ENCODE results near the gene ITGAE.

The ITGAE gene

GRCh38 chr17:3692346-3692745 is 108.6 kb downstream of the ITGAE start:
- no peak for DNase-seq
- no peak overlapping the region for H3K4me3 ChIP-seq (ENCODE audit: low read depth, low read length)
- no peaks in the 10 kb centered on the region for H3K36me3 ChIP-seq (replicated peaks)
- no peaks in the 10 kb centered on the region for H3K27me3 ChIP-seq (replicated peaks)
- peak; percentile 22 for TF ChIP-seq CTCF (IDR thresholded peaks at IDR 0.05; ENCODE audit: low read depth, low read length, missing control alignments)
- H3K27ac ChIP-seq, result no peak overlapping the region
- in situ Hi-C loops (cut with HindIII; ENCODE audit: low pct_ligation_motif_present, low sequenced_read_pairs), result no loop called here

- H3K27ac ChIP-seq, result no peak overlapping the region
- in situ Hi-C loops (cut with HindIII; ENCODE audit: low pct_ligation_motif_present, low sequenced_read_pairs), result no loop called here
- no peaks in the 10 kb centered on the region for H3K36me3 ChIP-seq (replicated peaks)
- H3K27me3 ChIP-seq (replicated peaks), result no peaks in the 10 kb centered on the region
- H3K4me3 ChIP-seq (ENCODE audit: low read depth, low read length), result no peak overlapping the region
- no peak for DNase-seq
- TF ChIP-seq CTCF (IDR thresholded peaks at IDR 0.05; ENCODE audit: low read depth, low read length, missing control alignments), result peak; percentile 26
Observed at GRCh38 chr17:3691617-3692067, 109.3 kb downstream of the ITGAE start.

GRCh38 chr17:3690094-3690715 is 110.8 kb downstream of the ITGAE start:
- TF ChIP-seq CTCF (IDR thresholded peaks at IDR 0.05; ENCODE audit: low read depth, low read length, missing control alignments), result no peak
- H3K27me3 ChIP-seq (replicated peaks), result no peaks in the 10 kb centered on the region
- no peak overlapping the region for H3K27ac ChIP-seq
- DNase-seq, result no peak
- H3K36me3 ChIP-seq (replicated peaks), result no peaks in the 10 kb centered on the region
- no peak overlapping the region for H3K4me3 ChIP-seq (ENCODE audit: low read depth, low read length)
- in situ Hi-C loops (cut with HindIII; ENCODE audit: low pct_ligation_motif_present, low sequenced_read_pairs), result no loop called here

GRCh38 chr17:3689262-3690093 is 111.5 kb downstream of the ITGAE start:
- no peak for DNase-seq
- Histone ChIP-seq H3K27ac (no peak overlapping the region), H3K36me3 (replicated peaks) (no peaks in the 10 kb centered on the region), H3K27me3 (replicated peaks) (no peaks in the 10 kb centered on the region), H3K4me3 (ENCODE audit: low read depth, low read length) (no peak overlapping the region)
- in situ Hi-C loops (cut with HindIII; ENCODE audit: low pct_ligation_motif_present, low sequenced_read_pairs), result no loop called here
- TF ChIP-seq CTCF (IDR thresholded peaks at IDR 0.05; ENCODE audit: low read depth, low read length, missing control alignments), result no peak

GRCh38 chr17:3688852-3689261 is 112.1 kb downstream of the ITGAE start:
- Histone ChIP-seq H3K4me3 (ENCODE audit: low read depth, low read length) (no peak overlapping the region), H3K27ac (no peak overlapping the region), H3K36me3 (replicated peaks) (no peaks in the 10 kb centered on the region), H3K27me3 (replicated peaks) (no peaks in the 10 kb centered on the region)
- TF ChIP-seq CTCF (IDR thresholded peaks at IDR 0.05; ENCODE audit: low read depth, low read length, missing control alignments), result no peak
- in situ Hi-C loops (cut with HindIII; ENCODE audit: low pct_ligation_motif_present, low sequenced_read_pairs), result no loop called here
- no peak for DNase-seq
